SKM-1 treated with dmso at 0.1 percent for 144 hours (cell line): ENCODE results near the gene RPS6KA2.
"Not testable (repeated sequence)": the region's sequence is repeated elsewhere in the genome, so short reads cannot be mapped to it uniquely, and the experiment has no call there.

Experiments
- DNase-seq: peaks from one replicate; lab custom pipeline; 2025; ENCODE audit not compliant: unreplicated experiment; lab: John Stamatoyannopoulos, UW

Gene RPS6KA2

DNA sequence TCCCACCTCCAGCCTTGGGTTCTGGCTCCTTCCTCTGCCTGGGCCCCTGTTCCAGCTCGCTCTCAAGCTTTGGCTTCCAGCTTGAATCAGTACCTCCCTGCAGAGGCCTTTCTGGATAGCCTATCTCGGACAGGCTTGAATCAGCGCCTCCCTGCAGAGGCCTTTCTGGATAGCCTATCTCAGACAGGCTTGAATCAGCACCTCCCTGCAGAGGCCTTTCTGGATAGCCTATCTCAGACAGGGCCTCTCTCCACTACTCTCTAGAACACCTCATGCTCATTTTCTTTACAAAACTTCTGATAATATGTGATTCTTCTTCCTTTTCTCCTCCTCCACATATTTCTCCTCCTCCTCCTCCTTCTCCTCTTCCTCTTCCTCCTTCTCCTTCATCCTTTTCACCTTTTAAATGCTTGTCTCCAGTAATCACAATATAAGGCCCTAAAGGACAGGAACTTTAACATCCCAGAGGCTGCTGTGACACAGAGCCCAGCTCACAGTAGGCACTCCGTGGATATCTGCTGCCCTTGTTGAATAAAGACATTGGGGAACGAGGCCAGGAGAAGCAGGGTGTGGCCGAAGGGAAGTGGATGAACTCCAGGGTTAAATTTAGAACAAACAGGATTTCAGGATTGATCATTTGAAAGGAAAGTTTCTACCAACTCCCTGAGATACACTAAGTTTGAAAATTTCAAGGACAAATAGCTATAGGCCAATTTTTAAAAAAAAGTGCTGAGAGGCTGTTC lies 9.3 kb upstream of the RPS6KA2 start:
- DNase-seq: no peak

DNA sequence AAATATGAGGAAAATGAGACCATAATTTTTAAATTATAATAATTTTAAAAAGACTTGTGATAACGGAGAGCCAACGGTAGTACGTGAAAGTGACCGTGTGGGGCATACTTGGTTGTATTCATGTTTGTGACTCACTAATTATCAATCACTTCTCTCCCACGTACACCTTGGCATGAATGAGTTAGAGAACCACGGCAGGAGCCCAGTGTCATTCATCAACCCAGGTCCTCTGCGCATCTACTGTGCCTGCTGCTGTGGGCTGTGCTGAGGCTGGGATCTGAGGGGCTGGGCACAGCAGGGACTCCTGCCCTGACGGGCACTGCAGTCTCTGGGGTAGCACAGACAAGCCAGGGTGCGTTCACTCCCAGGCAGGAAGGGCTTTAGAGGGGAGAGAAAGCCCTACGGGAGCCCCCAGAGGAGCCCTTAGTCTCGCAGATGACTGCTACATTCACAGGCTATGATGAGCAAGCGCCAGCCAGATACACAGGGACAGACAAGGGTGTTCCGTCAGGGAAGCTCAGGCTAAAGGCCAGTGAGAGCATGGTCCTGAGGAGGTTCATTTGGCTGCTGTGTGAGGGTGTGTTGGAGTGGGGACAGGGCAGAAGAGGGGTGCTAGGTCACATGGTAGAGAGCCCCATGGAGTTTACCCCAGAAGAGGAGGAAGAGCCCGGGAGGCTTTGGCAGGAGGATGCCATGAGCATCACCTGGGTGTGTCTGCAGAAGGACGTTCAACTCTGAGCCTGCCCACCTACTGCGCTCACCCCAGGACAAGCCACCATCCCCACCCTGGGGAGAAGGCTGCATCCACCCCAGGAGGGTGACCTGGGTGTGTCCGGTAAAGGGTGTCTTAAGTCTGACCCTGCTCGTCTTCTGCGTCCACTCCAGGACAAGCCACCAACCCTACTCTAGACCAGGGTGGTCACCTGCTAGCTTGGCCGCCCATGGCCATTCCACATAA lies 8.2 kb upstream of the RPS6KA2 start:
- DNase-seq: no peak

DNA sequence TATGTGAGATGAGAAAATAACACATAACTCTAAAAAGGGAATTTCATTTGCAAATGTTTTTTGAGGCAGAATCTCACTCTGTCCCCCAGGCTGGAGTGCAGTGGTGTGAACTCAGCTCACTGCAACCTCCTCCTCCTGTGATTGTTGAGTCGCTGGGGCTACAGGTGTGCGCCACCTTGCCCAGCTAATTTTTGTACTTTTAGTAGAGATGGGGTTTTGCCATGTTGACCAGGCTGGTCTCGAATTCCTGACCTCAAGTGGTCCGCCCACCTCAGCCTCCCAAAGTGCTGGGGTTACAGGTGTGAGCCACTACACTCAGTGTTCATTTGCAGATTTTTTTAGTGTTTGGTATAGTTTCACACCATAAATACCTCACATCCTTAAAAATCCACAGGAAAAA lies 7.5 kb upstream of the RPS6KA2 start:
- DNase-seq: not testable (repeated sequence)

DNA sequence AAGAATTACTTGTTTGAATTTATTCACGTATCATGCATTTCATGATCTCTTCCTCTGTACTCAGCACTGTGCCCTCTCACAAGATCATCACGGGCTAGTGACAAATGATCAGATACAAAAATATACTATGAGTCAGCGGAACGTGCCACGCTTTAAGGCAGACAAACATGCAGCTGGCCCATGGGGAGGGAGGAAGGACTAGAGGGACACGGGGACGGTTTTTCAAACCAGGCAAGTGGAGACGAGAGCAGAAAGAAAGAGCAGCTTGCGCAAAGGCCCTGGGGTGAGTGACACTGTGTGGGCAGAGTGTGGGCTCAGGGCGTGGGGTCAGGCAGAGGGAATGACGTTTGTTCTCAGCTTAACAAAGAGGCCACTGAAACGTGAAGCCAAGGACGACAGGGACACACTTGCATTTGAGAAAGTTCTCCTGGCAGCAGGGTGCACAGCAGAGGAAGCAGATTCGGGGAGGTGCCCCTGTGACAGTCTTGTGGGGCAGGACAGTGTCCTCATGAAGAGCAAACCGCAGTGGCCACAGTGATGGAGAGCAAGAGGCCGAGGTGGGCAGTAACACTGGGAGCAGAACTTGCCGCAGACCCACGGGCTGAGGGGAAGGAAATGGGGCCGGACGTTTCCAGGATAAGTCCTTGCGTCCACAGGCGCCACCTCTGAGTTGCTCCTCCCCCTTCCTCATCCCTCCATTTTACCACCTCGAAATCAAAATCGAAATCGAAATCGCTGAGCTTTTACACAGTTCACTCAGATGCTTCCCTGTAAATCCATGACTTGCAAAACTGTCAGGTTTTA lies 6.9 kb upstream of the RPS6KA2 start:
- DNase-seq: peak; percentile 20

DNA sequence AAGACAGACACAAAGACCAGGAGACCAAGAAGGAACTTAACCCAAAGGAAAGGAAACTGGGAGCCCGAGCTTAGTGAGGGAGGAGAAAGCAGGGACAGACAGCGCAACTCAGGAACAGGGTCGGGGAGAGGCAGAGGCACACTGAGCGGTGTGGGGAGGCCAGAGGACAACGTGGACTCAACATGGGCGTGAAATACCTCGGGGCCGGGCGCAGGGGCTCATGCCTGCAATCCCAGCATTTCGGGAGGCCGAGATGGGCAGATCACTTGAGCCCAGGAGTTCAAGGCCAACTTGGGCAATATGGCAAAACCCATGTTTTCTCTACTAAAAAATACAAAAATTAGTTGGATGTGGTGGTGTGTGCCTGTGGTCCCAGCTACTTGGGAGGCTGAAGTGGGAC lies 5.7 kb upstream of the RPS6KA2 start:
- DNase-seq: no peak

DNA sequence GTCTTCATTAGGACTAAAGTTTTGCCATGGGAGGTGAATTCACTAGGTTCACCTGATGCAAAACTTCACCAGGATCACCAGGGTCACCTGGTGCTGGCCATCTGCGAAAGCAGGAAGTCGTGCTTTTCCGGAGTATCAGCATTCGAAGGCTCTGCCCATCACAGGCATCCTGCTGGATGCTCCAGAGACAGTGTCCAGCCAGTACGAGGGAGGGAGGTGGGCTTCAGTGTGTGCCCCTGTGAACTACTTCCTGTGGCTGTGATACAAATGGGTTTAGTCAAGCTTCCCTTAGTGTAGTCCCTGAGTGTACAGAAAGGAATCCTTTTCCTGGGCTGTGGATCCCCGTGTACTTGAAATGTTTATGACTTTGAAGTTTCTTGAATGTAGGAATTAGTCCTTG lies 3.4 kb upstream of the RPS6KA2 start:
- no peak for DNase-seq

DNA sequence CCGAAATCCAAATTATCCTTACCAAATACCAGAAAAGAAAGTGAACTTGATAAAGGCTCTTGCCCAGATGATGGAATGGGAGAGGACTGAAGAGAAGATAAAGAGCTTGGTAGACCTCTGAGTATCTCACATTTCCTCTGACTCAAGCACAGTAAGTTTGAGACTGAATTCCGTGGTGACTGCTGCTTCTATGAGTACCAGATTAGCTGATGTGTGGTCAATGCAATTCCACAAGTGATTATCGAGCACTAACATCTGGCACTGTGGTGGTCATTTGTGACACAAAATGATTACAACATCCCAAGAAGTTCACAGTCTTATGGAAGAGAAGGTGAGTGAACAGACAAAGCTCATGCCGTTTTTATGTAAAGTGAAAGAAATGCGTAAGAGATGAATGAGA lies 2.6 kb upstream of the RPS6KA2 start:
- no peak for DNase-seq

DNA sequence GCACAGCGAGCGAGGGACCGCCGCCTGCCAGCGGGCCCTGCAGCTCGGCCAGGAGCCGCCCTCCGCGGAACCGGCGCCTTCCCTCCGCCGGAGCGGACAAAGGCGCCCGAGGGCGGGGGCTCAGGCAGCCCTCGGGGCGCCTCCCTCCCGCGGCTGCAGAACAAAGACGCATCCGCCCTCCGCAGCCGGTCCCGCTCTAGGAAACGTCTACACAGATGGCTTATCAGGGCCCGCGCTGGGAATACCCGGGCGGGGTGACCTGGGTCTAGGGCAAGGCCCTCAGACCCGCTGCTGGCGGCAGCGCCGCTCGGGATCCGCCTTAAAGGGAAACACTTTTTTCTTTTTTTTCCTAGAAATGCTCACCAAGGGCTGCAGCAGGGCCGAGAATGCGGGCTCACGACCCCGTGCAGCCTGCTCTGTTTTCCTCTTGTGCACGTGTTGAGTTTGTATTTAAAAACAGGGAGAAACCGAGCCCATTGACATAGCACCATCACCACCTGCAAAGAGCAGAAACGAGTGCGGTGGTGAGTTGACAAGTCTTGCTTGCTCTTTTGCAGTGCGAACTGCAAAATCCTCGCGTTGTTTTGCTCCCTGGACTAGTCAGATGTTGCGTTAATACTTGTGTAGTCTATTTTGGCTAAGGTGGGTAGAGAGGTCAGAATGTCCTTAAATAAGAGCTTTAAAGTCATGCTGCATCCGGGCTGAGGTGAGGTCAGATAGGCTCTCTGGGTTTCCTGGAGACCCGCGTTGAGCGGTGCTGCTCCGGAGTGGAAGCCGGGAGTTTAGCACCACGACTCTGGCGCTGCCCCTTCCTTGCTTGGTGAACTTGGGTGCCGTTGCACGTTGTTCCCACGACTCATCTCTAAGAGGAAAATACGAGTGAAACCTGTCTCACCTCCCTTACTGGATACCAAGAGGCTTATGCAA lies 1.1 kb upstream of the RPS6KA2 start:
- no peak for DNase-seq

DNA sequence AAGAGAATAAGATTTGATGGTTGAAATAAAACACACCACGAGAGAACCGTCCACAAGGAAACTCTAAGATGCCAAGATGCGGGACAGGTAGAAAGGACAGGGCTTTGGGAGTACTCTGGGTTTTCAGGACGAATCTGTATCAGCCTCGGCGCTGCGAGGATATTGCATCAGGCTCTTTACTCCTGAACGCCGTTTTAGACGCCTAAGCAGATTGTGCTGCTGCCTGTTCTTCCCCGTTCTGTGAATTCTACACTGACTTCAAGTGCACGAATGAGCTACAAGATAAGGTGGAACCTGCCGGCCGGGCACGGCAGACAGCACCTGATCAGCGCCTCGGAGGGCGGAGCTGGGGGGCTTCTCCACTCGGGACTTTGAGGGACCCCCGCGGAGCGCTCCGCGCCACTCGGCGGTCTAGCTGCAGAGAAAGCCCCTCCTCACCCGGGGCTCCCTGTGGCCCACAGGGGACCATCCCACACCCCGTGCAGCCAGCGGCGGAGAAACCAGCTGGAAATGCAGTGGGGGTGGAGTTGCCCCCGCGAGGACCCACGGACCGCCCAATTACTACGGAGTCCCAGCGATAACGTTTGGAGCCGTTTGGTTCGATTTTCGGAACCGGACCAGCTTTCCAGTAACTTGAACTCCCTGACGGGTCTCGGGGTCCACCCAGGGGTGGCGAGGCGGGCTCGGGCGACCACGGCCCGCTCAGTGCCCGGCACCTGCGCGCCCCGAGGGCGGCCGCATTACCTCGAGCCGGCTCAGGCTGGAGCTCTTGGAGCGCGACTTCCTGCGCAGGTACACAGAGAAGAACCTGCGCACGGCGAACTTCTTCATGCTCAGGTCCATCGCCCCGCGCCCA lies 646 bp downstream of the RPS6KA2 start:
- DNase-seq: peak; percentile 6

DNA sequence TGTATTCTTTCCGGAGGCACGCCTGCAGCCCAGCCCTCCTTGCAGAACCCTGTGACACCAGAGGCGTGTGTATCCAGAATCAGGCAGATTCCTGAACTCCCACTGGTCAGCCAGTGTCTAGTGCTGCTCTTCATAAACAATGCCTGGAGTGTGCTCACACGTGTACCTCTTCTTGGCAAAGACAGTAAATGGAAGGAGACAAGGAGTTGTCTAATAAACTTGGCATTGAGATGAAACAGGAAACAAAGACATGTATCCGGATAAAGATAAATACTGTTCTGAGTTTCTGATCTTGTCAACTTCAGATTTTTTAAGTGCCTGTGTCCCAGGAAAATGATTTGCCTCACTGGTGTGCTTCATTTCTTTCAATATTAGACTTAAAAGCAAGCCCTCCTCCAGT lies 1.7 kb downstream of the RPS6KA2 start:
- DNase-seq: no peak

DNA sequence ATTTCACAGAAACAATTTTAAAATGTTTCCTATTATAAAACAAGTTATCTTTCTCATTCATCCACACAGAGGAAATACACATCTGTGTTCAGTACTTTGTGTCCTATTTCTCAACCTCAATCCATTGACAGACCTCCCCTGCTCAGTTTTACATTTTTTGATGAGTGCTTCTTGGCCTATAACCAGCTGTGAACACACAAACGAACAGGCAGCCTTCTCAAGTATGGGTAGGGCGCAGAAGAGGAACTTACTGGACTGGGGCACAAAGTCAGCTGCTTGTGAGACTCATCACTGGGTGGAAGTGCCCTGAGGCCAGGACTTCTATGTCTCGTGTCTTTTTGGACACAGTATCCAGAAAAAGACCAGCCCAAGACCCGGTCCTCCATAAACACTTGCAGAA lies 2.8 kb downstream of the RPS6KA2 start:
- peak; percentile 49 for DNase-seq

DNA sequence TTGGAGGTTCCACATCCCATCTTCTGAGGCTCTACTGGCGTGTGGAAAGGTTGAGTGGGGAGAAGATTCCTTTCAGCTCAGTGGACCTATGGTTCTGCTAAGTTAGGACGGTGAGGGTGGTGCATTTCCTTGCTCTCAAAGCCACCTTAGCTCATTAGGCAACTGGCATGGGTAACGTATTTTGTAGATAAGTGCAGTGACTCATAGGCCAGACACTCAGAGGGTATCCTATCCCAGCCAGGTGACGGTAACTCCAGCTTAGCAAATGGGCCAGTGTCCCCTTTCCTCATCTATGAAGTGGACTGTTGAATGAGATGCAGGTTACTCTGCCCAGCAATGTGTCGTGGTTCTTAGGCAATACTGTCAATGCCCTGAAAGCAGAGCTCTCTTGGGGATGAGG lies 3.7 kb downstream of the RPS6KA2 start:
- no peak for DNase-seq

DNA sequence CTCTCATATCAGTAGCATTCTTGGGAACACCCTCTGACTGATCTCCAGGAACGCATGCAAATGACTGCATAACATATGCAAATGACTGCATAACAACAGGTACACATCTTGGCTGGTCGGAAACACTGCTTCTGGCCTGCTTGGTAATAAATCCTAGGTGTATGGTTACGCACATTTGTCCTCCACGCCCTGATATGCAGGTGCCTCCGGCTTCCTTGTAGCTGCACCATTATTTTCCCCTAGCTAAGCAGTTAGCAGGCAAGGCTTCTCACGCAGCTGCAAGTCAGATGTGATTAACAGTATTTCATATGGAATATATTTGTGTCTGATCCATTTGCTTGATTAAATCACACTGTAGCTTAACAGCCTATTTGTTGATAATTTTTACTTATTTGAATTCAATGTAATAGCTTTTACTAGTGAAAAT lies 5.9 kb downstream of the RPS6KA2 start:
- no peak for DNase-seq

DNA sequence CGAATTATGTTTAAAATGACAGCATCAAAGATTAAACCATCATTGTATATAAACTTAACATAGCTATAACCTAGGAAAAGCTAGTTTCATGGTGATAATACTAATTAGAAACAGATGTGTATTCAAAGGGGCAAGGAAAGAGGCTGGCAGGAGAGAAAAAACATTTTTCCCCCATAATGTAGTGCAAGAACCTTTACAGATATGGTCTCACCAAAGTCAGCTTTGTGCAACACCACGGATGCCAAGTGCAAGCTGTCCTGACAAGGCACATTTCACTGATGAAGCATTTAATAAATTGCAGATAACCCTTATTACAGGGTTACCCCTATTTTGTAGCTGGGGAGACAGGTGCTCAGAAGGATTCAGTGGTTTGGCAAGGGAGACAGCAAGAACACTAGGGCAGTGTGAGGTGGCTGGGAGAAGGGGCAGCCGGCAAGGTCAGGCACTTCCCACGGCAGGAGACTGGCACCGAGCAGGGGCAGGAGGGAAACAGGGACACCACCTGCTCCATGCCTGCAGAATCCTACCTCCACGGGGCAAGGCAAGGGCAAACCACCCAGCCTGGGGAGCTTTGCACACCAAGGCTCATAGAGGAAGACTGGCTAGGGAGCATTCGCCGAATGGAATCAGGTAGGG lies 6.5 kb downstream of the RPS6KA2 start:
- DNase-seq: no peak

DNA sequence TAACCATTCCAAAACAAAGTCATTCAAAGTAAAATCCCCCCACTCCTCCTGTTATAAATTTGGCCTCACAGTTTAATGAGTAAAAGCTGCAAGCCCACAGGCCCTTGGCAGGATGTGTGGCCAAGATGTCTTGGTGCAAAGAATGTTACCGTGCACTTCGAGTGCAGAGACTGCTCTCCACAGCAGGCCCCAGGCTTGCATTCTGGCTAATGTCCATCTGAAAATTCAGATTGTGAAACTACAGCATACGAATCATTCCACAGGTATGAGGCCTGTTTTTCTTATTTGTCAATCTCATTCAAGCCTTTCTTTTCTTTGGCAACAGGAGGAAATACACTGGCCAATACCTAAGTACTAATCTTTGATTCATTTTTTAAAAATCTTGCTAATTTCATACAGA lies 7.1 kb downstream of the RPS6KA2 start:
- no peak for DNase-seq

DNA sequence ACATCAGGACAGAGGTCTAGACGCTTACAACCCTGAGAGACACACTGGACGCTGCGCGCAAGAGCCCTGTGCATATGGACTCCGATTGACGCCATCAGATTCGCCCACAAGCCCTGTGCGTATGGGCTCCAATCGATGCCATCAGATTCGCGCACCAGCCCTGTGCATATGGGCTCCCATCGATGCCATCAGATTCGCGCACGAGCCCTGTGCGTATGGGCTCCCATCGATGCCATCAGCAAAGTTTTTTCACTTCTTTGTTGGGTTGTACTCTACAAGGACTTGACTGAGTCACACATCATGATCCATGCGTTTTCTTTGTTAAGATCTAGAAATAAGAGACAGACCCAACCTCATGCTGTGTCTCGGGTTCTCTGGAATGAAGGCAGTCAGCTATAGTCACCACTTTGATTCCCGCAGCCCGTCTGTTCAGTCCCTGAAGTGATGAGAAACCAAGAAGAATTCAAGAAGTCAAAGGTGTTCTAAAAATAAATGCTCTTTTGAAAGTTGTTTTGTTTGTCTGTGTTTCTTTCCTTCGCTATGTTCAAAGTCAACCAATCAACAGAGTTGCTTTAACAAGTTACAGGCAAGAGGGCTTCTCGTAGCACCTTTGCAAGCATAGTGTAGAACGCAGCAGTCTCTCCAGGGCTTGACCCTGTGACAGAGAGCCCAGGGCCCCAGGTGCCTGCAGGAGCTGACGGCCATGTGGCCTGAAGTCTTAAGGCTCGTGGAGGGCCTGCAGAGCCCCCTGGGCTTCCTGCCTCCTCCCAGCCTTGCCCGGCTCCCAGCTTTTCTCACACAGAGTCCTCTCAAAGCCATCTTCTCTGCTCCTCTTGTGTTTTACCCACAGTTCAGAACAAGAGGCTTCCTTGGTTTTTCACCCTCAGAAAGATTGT lies 7.9 kb downstream of the RPS6KA2 start:
- DNase-seq: no peak

DNA sequence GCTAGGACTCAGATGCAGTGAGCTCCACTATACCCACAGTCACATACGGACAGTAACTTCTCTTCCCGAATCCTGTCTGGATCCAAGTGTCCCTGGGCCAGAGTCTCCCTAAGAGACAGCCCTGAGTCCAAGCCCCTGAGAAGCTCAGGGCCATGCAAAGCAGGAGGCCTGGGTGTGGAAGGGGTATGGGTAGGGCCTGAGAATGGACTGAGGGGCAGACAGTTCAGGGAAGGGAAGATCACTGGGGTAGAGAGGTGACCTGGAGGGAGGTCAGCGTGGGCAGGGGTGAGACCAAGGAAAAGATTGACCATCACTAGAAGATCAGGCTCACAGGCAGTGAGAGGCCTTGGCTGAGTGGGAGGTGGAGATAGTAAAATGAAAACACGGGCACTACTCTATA lies 8.8 kb downstream of the RPS6KA2 start:
- DNase-seq: no peak

DNA sequence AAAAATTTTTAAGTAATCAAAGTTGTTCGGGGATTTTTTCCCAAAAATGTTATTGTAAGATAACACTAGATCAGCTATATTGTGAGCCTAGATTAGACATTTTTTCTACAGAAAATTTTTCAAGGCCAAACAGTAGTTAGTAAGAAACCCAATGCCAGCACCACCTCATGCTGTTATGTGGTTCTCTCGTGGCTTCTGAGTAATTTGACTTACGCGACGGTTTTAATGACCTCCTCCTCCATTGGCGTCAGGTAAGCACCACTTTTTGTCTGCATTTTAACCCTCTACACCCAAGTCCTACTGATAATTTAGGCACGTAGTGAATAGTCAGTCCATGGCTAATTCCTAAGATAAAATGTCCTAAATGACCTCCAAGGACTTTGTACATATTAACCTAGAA lies 9.7 kb downstream of the RPS6KA2 start:
- DNase-seq: no peak
